Fibroblast of lung (primary cell): ENCODE measurements around the gene LYPD6B.

Source experiments
- CTCF ChIP-seq, 2 donors: IDR thresholded peaks in 1 of 2; conservative IDR thresholded peaks in 1 of 2; 1 replicate in 1 of 2; 2 replicates in 1 of 2; pipeline ENCODE4 v1.5.1; 2011 to 2012; ENCODE audit warnings: low read length in 2 of 2, control low read depth in 1 of 2, inconsistent platforms in 1 of 2, low read depth in 1 of 2, mild to moderate bottlenecking in 1 of 2
- EZH2 ChIP-seq: IDR thresholded peaks from 2 replicates; pipeline ENCODE4 v1.5.1; 2012; ENCODE audit warnings: low read length, control low read depth, mild to moderate bottlenecking; ENCODE audit errors: missing control alignments

DNA sequence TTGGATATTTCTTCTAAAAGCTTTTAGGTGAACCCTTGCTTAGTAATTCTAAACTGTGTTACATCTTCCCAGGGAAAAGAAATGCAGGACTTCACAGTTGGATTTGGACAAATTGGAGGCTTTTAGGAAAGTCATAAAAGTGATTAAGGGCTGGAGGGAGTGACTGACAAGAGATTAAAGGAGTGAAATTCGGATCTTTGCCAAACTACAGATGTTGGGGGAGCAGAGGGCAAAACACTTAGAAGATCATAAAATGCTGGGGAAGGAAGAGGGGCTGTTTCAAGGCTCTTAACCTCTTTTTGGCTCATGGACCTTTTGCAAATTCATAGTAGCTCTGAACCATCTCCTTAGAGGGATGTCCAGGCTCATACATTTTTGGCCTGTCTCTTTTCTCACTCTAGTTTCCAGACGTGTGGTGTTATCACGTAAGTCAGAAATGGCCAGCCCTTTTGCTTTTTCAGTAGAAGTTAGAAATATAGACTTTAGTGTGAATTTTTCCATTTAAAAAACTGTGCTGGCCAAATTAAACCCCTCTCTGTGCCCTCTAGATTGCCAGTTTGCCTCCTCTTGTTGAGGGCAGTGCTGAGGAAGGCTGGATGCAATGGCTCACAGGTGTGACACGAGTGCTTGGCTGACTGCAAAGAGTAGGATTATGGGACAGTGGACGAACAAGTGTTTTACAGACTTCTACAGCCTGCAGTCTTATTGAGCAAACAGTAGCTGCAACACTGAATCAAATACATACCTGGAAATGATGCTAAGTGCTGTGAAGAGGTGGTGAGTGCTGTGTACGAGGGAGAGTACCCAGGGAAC, 109.9 kb downstream of the LYPD6B start:
- TF ChIP-seq CTCF (conservative IDR thresholded peaks at IDR 0.05 in 1 of 2, IDR thresholded peaks at IDR 0.05 in 1 of 2; ENCODE audit: low read depth in 1 of 2, low read length in 2 of 2) = no peak
- no peak for TF ChIP-seq EZH2
